ENCODE data around the gene LRRC8D. TPM values are rescaled to one million over a fixed set of nuclear protein-coding genes. Genes with fewer than 3 reads are reported as not detected.
A peak's percentile ranks its signal among the peaks of the same experiment; 100 is the strongest.

Gene LRRC8D
- total and polyA plus RNA-seq, 11 donors, result 2.1 to 16.5 (median 8.0) TPM

DNA sequence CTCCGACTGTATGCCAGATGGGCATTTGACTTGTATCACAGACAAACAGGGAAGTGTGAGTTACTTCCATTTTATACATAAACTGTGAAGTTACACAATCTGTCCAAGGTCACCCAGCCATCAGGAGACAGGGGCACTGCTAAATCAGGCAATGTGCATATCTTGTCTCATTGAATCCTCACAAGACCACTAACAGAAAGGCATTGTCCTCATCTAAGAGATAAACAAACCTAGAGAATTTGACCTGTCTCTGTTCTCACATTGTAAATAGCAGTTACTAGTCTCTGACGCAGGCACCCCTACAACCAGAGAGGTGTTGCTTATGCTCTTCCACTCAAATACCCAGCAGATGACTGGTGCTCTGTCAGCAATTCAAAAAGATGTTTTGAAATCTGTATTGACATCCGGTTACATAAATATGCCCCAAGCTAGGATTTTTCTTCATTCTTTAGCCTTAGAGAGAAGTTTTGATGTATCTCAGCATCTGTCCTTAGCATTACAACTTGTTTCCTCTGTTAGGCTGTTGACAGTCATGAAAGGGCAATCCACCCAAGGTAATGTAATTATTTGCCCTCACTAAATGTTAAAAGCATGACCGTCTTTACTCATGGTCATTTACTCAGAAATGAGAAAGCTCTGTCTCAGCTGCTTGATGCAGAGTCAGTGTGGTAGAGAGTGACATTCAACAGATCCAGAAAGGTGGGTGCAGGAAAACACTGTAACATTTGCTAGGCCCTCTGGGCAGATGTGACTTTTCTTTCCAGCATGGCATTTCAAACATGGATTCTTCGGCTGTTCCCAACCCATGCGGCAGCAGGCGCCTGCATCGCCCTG lies 122.2 kb downstream of the LRRC8D start:
- intact Hi-C loops (cut with DNase I), result no loop called here
- H3K36me3 ChIP-seq, result no peaks in the 10 kb centered on the region
- peak in 1 of 4 donors; percentile 55 for ATAC-seq
- 75 to 85% (median 78%) methylated on average over 8 of the region's 8 CpGs for WGBS, 4 donors
- H3K27ac ChIP-seq, result peak overlapping the region in 1 of 12 donors; percentile 67
- no peak for DNase-seq
- TF ChIP-seq POLR2A (IDR thresholded peaks at IDR 0.05) (no peak), CTCF (IDR thresholded peaks at IDR 0.05) (no peak)
- H3K9me3 ChIP-seq, result no peaks in the 10 kb centered on the region
- H3K4me1 ChIP-seq, result peaks cover 0 to 25% (median 3%) of the 10 kb centered on the region in 12 donors
- no peak overlapping the region for H3K4me3 ChIP-seq
- no peaks in the 10 kb centered on the region for H3K27me3 ChIP-seq

DNA sequence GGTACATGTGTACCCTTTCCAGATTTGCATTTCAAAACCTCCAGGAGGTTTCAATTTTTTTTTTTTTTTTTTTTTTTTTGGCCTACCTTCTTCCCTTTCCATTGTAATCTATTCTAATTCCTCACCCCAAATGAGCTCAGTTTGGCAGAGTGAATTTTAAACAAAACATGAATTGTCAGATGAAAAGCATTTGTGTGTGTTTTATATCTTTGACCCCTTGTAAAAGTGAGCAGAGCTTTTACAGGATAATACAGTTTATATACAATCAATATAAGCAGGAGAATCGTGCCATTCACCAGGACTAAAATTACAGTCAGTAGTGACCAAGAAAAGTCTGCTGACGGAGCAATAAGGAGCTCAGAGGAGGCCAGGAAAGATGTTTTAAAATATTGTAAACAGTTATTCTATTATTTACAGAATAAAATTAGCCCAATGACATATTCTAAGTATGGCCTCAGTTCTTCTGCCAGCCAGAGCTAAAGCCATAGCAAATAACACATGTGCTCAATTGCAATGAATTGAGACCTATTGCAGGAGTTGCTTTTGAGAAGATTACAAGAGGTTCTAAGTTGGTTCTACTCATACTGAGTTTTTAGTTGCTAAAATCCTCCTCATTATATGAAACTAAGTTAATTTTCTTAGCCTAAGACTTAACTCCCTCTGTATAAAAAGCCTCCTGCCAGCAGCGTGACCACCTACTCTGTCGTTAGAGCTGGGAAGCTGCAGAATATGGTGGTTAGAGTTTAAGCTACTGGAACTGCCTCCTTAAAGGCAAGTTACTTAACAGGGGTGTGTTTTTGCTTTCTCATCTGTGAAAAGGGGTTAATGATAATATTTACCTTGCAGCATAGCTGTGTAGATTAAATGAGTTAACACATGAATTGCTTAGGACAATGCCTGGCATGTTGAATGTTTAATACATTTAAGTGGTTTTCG lies 123.3 kb downstream of the LRRC8D start:
- DNase-seq (no peak), ATAC-seq (no peak)
- H3K27me3 ChIP-seq, result no peaks in the 10 kb centered on the region
- intact Hi-C loops (cut with DNase I), result no loop called here
- H3K9me3 ChIP-seq, result no peaks in the 10 kb centered on the region
- no peak overlapping the region for H3K4me3 ChIP-seq
- 89 to 93% (median 91%) methylated on average over 5 of the region's 5 CpGs for WGBS, 4 donors
- peaks cover 0 to 24% (median 0%) of the 10 kb centered on the region in 12 donors for H3K4me1 ChIP-seq
- TF ChIP-seq CTCF (IDR thresholded peaks at IDR 0.05) (no peak), POLR2A (IDR thresholded peaks at IDR 0.05) (no peak)
- peak overlapping the region in 1 of 12 donors; percentile 67 for H3K27ac ChIP-seq
- no peaks in the 10 kb centered on the region for H3K36me3 ChIP-seq

DNA sequence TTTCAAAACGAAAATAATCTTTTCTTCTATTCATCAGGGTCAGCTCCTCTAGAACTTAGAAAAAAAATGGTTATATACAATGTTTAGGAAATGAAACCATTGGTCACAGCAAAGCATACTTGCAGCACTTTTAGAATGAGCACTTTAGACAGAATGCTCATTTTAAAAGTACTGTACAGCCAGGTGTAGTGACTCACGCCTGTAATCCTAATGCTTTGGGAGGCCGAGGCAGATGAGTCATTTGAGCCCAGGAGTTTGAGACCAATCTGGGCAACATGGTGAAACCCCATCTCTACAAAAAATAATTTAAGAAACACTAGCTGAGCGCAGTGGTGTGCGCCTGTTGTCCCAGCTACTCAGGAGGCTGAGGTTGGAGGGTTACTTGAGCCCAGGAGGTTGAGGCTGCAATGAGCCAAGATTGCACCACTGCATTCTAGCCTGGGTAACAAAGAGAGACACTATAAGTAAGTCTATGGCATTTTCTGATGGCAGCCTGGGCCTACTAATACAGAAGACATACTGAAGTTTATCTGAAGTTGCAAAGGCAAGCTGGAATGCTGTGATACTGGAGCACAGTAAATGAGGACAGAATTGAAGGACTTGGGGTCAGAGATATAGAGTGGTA lies 125.1 kb downstream of the LRRC8D start:
- DNase-seq, result no peak
- H3K27me3 ChIP-seq, result no peaks in the 10 kb centered on the region
- TF ChIP-seq POLR2A (IDR thresholded peaks at IDR 0.05), result no peak
- no peak for TF ChIP-seq CTCF (IDR thresholded peaks at IDR 0.05)
- no peaks in the 10 kb centered on the region for H3K9me3 ChIP-seq
- no peak for ATAC-seq
- H3K4me1 ChIP-seq, result peaks cover 0 to 16% (median 0%) of the 10 kb centered on the region in 12 donors
- H3K27ac ChIP-seq, result no peak overlapping the region
- intact Hi-C loops (cut with DNase I), result no loop called here
- H3K4me3 ChIP-seq, result no peak overlapping the region
- WGBS, 4 donors, result 93 to 96% (median 95%) methylated on average over 5 of the region's 5 CpGs
- no peaks in the 10 kb centered on the region for H3K36me3 ChIP-seq

All from heart left ventricle (tissue), 16 donors.